ENCODE measurements around the gene HS1BP3. TPM values are rescaled to one million over a fixed set of nuclear protein-coding genes. Genes with fewer than 3 reads are reported as not detected.

The HS1BP3 gene
- total RNA-seq, 1 donor from 2014 or later = 16.5 TPM

- H3K27ac Mint-ChIP-seq = no peak overlapping the region
- peaks cover 7% of the 10 kb centered on the region for H3K4me1 Mint-ChIP-seq (ENCODE audit: low read depth)
- DNase-seq (ENCODE audit: low spot score, unreplicated experiment) = no peak
- no peaks in the 10 kb centered on the region for H3K27me3 Mint-ChIP-seq
- H3K36me3 Mint-ChIP-seq (ENCODE audit: insufficient read depth) = peaks cover 1% of the 10 kb centered on the region
- H3K9me3 Mint-ChIP-seq (ENCODE audit: low read depth) = peaks cover 4% of the 10 kb centered on the region
- H3K4me3 Mint-ChIP-seq (ENCODE audit: low read depth) = no peak overlapping the region
- TF ChIP-seq, protein P1, sequence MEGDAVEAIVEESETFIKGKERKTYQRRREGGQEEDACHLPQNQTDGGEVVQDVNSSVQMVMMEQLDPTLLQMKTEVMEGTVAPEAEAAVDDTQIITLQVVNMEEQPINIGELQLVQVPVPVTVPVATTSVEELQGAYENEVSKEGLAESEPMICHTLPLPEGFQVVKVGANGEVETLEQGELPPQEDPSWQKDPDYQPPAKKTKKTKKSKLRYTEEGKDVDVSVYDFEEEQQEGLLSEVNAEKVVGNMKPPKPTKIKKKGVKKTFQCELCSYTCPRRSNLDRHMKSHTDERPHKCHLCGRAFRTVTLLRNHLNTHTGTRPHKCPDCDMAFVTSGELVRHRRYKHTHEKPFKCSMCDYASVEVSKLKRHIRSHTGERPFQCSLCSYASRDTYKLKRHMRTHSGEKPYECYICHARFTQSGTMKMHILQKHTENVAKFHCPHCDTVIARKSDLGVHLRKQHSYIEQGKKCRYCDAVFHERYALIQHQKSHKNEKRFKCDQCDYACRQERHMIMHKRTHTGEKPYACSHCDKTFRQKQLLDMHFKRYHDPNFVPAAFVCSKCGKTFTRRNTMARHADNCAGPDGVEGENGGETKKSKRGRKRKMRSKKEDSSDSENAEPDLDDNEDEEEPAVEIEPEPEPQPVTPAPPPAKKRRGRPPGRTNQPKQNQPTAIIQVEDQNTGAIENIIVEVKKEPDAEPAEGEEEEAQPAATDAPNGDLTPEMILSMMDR (IDR thresholded peaks at IDR 0.05; ENCODE audit: unreplicated experiment) = no peak
Measured at GRCh38 chr2:20607446-20607845, 43.5 kb downstream of the HS1BP3 start.

DNA sequence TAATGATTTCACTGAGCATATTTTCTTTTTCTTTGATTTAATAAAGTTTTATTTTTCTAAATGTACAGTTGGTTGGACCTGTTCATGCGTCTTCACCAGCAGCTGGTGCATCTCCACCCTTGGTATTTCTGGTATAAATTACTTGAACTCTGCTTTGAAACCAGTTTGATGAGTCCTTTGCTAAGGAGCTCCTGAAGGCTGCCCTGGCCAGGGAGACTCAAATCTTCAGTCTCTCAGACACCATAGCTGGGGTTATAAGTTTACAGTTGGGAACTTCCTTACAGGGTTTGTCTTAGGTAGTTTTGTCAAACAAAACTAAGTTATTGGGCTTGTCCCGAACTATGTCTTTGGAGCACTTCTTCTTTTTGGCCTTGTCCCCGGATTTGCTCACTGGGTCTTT lies 44.7 kb downstream of the HS1BP3 start:
- peaks cover 8% of the 10 kb centered on the region for H3K9me3 Mint-ChIP-seq (ENCODE audit: low read depth)
- H3K4me3 Mint-ChIP-seq (ENCODE audit: low read depth) = no peak overlapping the region
- TF ChIP-seq, protein P1 (IDR thresholded peaks at IDR 0.05; ENCODE audit: unreplicated experiment) = no peak
- H3K4me1 Mint-ChIP-seq (ENCODE audit: low read depth) = peaks cover 1% of the 10 kb centered on the region
- no peaks in the 10 kb centered on the region for H3K27me3 Mint-ChIP-seq
- no peak overlapping the region for H3K27ac Mint-ChIP-seq
- peaks cover 1% of the 10 kb centered on the region for H3K36me3 Mint-ChIP-seq (ENCODE audit: insufficient read depth)
- no peak for DNase-seq (ENCODE audit: low spot score, unreplicated experiment)

- Mint-ChIP-seq H3K27ac (no peak overlapping the region), H3K4me3 (ENCODE audit: low read depth) (no peak overlapping the region), H3K9me3 (ENCODE audit: low read depth) (peaks cover 8% of the 10 kb centered on the region), H3K36me3 (ENCODE audit: insufficient read depth) (peaks cover 1% of the 10 kb centered on the region), H3K27me3 (no peaks in the 10 kb centered on the region), H3K4me1 (ENCODE audit: low read depth) (no peaks in the 10 kb centered on the region)
- DNase-seq (ENCODE audit: low spot score, unreplicated experiment) = no peak
- TF ChIP-seq, protein P1 (IDR thresholded peaks at IDR 0.05; ENCODE audit: unreplicated experiment) = no peak
Measured at GRCh38 chr2:20604951-20605381, 45.9 kb downstream of the HS1BP3 start.

DNA sequence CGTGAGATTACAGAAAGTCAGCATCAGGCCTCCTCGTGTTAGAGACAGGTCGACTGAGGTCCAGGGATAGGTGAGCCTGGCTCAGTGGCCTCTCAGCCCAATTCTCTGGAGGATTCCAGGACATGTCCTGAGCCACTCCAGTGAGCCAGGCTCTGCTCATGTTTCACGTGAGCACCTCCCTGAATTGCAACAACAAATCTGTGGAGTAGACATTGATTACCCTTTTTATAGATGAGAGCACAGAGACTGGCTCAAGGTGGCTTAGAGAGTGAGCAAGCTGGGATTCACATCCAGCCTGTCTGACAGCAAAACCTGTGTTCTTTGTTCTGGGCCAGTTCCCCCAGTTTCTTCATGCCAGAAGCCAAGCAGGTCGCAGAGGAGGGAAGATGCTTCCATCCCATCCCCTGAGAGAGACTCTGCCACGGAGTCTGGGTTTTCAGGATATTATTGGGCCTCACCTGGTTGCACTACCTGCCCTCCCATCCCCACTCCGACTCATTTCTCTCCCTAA lies 46.4 kb downstream of the HS1BP3 start:
- peaks cover 1% of the 10 kb centered on the region for H3K36me3 Mint-ChIP-seq (ENCODE audit: insufficient read depth)
- H3K4me3 Mint-ChIP-seq (ENCODE audit: low read depth) = no peak overlapping the region
- no peak overlapping the region for H3K27ac Mint-ChIP-seq
- H3K27me3 Mint-ChIP-seq = no peaks in the 10 kb centered on the region
- H3K4me1 Mint-ChIP-seq (ENCODE audit: low read depth) = no peaks in the 10 kb centered on the region
- H3K9me3 Mint-ChIP-seq (ENCODE audit: low read depth) = peaks cover 8% of the 10 kb centered on the region
- DNase-seq (ENCODE audit: low spot score, unreplicated experiment) = no peak
- TF ChIP-seq, protein P1 (IDR thresholded peaks at IDR 0.05; ENCODE audit: unreplicated experiment) = no peak

GRCh38 chr2:20603791-20604190 lies 47.1 kb downstream of the HS1BP3 start:
- Mint-ChIP-seq H3K27me3 (no peaks in the 10 kb centered on the region), H3K27ac (no peak overlapping the region), H3K4me1 (ENCODE audit: low read depth) (no peaks in the 10 kb centered on the region), H3K9me3 (ENCODE audit: low read depth) (peaks cover 8% of the 10 kb centered on the region), H3K36me3 (ENCODE audit: insufficient read depth) (peaks cover 1% of the 10 kb centered on the region), H3K4me3 (ENCODE audit: low read depth) (no peak overlapping the region)
- no peak for DNase-seq (ENCODE audit: low spot score, unreplicated experiment)
- TF ChIP-seq, protein P1 (IDR thresholded peaks at IDR 0.05; ENCODE audit: unreplicated experiment) = no peak
